Measurements from ENCODE around the gene CDC40.

- no peak for TF ChIP-seq CTCF (IDR thresholded peaks at IDR 0.05; ENCODE audit: insufficient read depth, low read length, poor library complexity, severe bottlenecking)
- TF ChIP-seq EZH2phosphoT487 (conservative IDR thresholded peaks at IDR 0.05; ENCODE audit: low read length), result no peak
Observed at GRCh38 chr6:110216140-110216539, 35.9 kb downstream of the CDC40 start.

Data from SU-DHL-6 (cell line).